Stimulated activated memory B cell treated with anti-CD40 and anti-IgM and Interleukin-4, amounts not matched to agents 10 μg/mL and 1 μg/mL and 100 μg/mL, for 72 hours (primary cell): ENCODE measurements around the gene DCDC1.

Experiments
- ATAC-seq: fragments of 150-1000 bp; cut with Tn5 transposase; 2 replicates; pipeline ENCODE4 v1.10.0; 2021
- H3K27ac Mint-ChIP-seq: one replicate; pipeline ENCODE4 v1.8.0; 2022; ENCODE audit warnings: mild to moderate bottlenecking, mixed read lengths
- H3K27me3 Mint-ChIP-seq: one replicate; pipeline ENCODE4 v1.8.0; 2022; ENCODE audit warnings: mixed read lengths
- H3K36me3 Mint-ChIP-seq: one replicate; pipeline ENCODE4 v1.8.0; 2022; ENCODE audit warnings: mixed read lengths
- H3K4me1 Mint-ChIP-seq: one replicate; pipeline ENCODE4 v1.8.0; 2022; ENCODE audit warnings: mixed read lengths
- H3K4me3 Mint-ChIP-seq: one replicate; pipeline ENCODE4 v1.8.0; 2022; ENCODE audit warnings: mild to moderate bottlenecking, moderate library complexity, mixed read lengths
- H3K9me3 Mint-ChIP-seq: one replicate; pipeline ENCODE4 v1.8.0; 2022; ENCODE audit warnings: mixed read lengths

DCDC1 gene

GRCh38 chr11:30916764-30917163 is 452.8 kb downstream of the DCDC1 start:
- H3K4me3 Mint-ChIP-seq, result no peak overlapping the region
- no peaks in the 10 kb centered on the region for H3K36me3 Mint-ChIP-seq
- peaks cover 28% of the 10 kb centered on the region for H3K27me3 Mint-ChIP-seq
- no peak overlapping the region for H3K27ac Mint-ChIP-seq
- H3K4me1 Mint-ChIP-seq, result no peaks in the 10 kb centered on the region
- ATAC-seq, result no peak
- no peaks in the 10 kb centered on the region for H3K9me3 Mint-ChIP-seq

GRCh38 chr11:30914143-30914762 is 455.3 kb downstream of the DCDC1 start:
- no peaks in the 10 kb centered on the region for H3K36me3 Mint-ChIP-seq
- H3K4me3 Mint-ChIP-seq, result no peak overlapping the region
- no peaks in the 10 kb centered on the region for H3K4me1 Mint-ChIP-seq
- no peak for ATAC-seq
- no peaks in the 10 kb centered on the region for H3K9me3 Mint-ChIP-seq
- H3K27me3 Mint-ChIP-seq, result peaks cover 28% of the 10 kb centered on the region
- H3K27ac Mint-ChIP-seq, result no peak overlapping the region

- Mint-ChIP-seq H3K4me1 (no peaks in the 10 kb centered on the region), H3K36me3 (no peaks in the 10 kb centered on the region), H3K9me3 (no peaks in the 10 kb centered on the region), H3K27me3 (peaks cover 19% of the 10 kb centered on the region), H3K27ac (no peak overlapping the region), H3K4me3 (no peak overlapping the region)
- no peak for ATAC-seq
Observed at GRCh38 chr11:30911247-30911646, 458.3 kb downstream of the DCDC1 start.

- Mint-ChIP-seq H3K4me3 (no peak overlapping the region), H3K27me3 (no peaks in the 10 kb centered on the region), H3K27ac (no peak overlapping the region), H3K9me3 (no peaks in the 10 kb centered on the region), H3K36me3 (no peaks in the 10 kb centered on the region), H3K4me1 (no peaks in the 10 kb centered on the region)
- ATAC-seq, result no peak
Observed at GRCh38 chr11:30908857-30909256, 460.7 kb downstream of the DCDC1 start.

GRCh38 chr11:30908272-30908671 is 461.3 kb downstream of the DCDC1 start:
- Mint-ChIP-seq H3K9me3 (no peaks in the 10 kb centered on the region), H3K4me3 (no peak overlapping the region), H3K36me3 (no peaks in the 10 kb centered on the region), H3K27me3 (no peaks in the 10 kb centered on the region), H3K4me1 (no peaks in the 10 kb centered on the region), H3K27ac (no peak overlapping the region)
- ATAC-seq, result no peak

GRCh38 chr11:30902929-30903328 is 466.6 kb downstream of the DCDC1 start:
- Mint-ChIP-seq H3K4me3 (no peak overlapping the region), H3K27ac (no peak overlapping the region), H3K27me3 (no peaks in the 10 kb centered on the region), H3K36me3 (no peaks in the 10 kb centered on the region), H3K9me3 (no peaks in the 10 kb centered on the region), H3K4me1 (no peaks in the 10 kb centered on the region)
- ATAC-seq, result no peak

GRCh38 chr11:30895046-30895445 is 474.5 kb downstream of the DCDC1 start:
- Mint-ChIP-seq H3K36me3 (no peaks in the 10 kb centered on the region), H3K4me1 (no peaks in the 10 kb centered on the region), H3K4me3 (no peak overlapping the region), H3K27ac (no peak overlapping the region), H3K27me3 (no peaks in the 10 kb centered on the region), H3K9me3 (no peaks in the 10 kb centered on the region)
- ATAC-seq, result no peak

- Mint-ChIP-seq H3K36me3 (no peaks in the 10 kb centered on the region), H3K27ac (no peak overlapping the region), H3K4me1 (no peaks in the 10 kb centered on the region), H3K4me3 (no peak overlapping the region), H3K27me3 (no peaks in the 10 kb centered on the region), H3K9me3 (no peaks in the 10 kb centered on the region)
- no peak for ATAC-seq
Observed at GRCh38 chr11:30893318-30893717, 476.2 kb downstream of the DCDC1 start.

GRCh38 chr11:30889143-30889794 is 480.3 kb downstream of the DCDC1 start:
- Mint-ChIP-seq H3K36me3 (no peaks in the 10 kb centered on the region), H3K9me3 (no peaks in the 10 kb centered on the region), H3K27me3 (no peaks in the 10 kb centered on the region), H3K27ac (no peak overlapping the region), H3K4me3 (no peak overlapping the region), H3K4me1 (no peaks in the 10 kb centered on the region)
- ATAC-seq, result no peak

- Mint-ChIP-seq H3K27me3 (peaks cover 6% of the 10 kb centered on the region), H3K4me3 (no peak overlapping the region), H3K36me3 (no peaks in the 10 kb centered on the region), H3K9me3 (no peaks in the 10 kb centered on the region), H3K4me1 (no peaks in the 10 kb centered on the region), H3K27ac (no peak overlapping the region)
- no peak for ATAC-seq
Observed at GRCh38 chr11:30879322-30880005, 490.1 kb downstream of the DCDC1 start.

GRCh38 chr11:30878400-30878799 is 491.1 kb downstream of the DCDC1 start:
- Mint-ChIP-seq H3K27me3 (peaks cover 6% of the 10 kb centered on the region), H3K4me1 (no peaks in the 10 kb centered on the region), H3K27ac (no peak overlapping the region), H3K4me3 (no peak overlapping the region), H3K9me3 (no peaks in the 10 kb centered on the region), H3K36me3 (no peaks in the 10 kb centered on the region)
- ATAC-seq, result no peak

GRCh38 chr11:30876663-30877396 is 492.7 kb downstream of the DCDC1 start:
- Mint-ChIP-seq H3K27ac (no peak overlapping the region), H3K27me3 (no peaks in the 10 kb centered on the region), H3K4me1 (no peaks in the 10 kb centered on the region), H3K4me3 (no peak overlapping the region), H3K36me3 (no peaks in the 10 kb centered on the region), H3K9me3 (no peaks in the 10 kb centered on the region)
- ATAC-seq, result no peak

GRCh38 chr11:30876228-30876627 is 493.3 kb downstream of the DCDC1 start:
- Mint-ChIP-seq H3K9me3 (no peaks in the 10 kb centered on the region), H3K27ac (no peak overlapping the region), H3K4me1 (no peaks in the 10 kb centered on the region), H3K4me3 (no peak overlapping the region), H3K36me3 (no peaks in the 10 kb centered on the region), H3K27me3 (no peaks in the 10 kb centered on the region)
- no peak for ATAC-seq

GRCh38 chr11:30875806-30876205 is 493.7 kb downstream of the DCDC1 start:
- H3K36me3 Mint-ChIP-seq, result no peaks in the 10 kb centered on the region

GRCh38 chr11:30873924-30874610 is 495.5 kb downstream of the DCDC1 start:
- Mint-ChIP-seq H3K4me1 (no peaks in the 10 kb centered on the region), H3K27ac (no peak overlapping the region), H3K4me3 (no peak overlapping the region), H3K27me3 (no peaks in the 10 kb centered on the region), H3K9me3 (no peaks in the 10 kb centered on the region), H3K36me3 (no peaks in the 10 kb centered on the region)
- ATAC-seq, result no peak

More at GRCh38 chr11:30875806-30876205, 493.7 kb downstream of the DCDC1 start:
- Mint-ChIP-seq H3K4me1 (no peaks in the 10 kb centered on the region), H3K27ac (no peak overlapping the region), H3K4me3 (no peak overlapping the region), H3K27me3 (no peaks in the 10 kb centered on the region), H3K9me3 (no peaks in the 10 kb centered on the region)
- no peak for ATAC-seq
